Stomach smooth muscle (tissue), 2 donors: ENCODE results near the gene TEX54.

Experiments
- H3K27ac ChIP-seq: one replicate; pipeline ENCODE4 v1.7.0; 2013; ENCODE audit warnings: mild to moderate bottlenecking, low read length, inconsistent platforms
- H3K27me3 ChIP-seq, 2 donors: one replicate each; pipeline ENCODE4 v1.7.0; 2013; ENCODE audit warnings: low read length in 2 of 2; ENCODE audit not compliant: insufficient read depth in 2 of 2, control insufficient read depth in 1 of 2
- H3K36me3 ChIP-seq, 2 donors: one replicate each; pipeline ENCODE4 v1.7.0; 2013; ENCODE audit warnings: low read length in 2 of 2; ENCODE audit not compliant: control insufficient read depth in 2 of 2, insufficient read depth in 2 of 2
- H3K4me1 ChIP-seq: one replicate; pipeline ENCODE4 v1.7.0; 2013; ENCODE audit warnings: low read length; ENCODE audit not compliant: control insufficient read depth, insufficient read depth
- H3K4me3 ChIP-seq, 2 donors: one replicate each; pipeline ENCODE4 v1.7.0; 2013; ENCODE audit warnings: low read length in 2 of 2
- H3K9ac ChIP-seq, 2 donors: one replicate each; pipeline ENCODE4 v1.7.0; 2013; ENCODE audit warnings: low read length in 2 of 2, mild to moderate bottlenecking in 1 of 2
- H3K9me3 ChIP-seq, 2 donors: one replicate each; pipeline ENCODE4 v1.7.0; 2013; ENCODE audit warnings: low read length in 2 of 2; ENCODE audit not compliant: control insufficient read depth in 2 of 2
- donor health status: healthy.
- donor health status: Pancreatic carcinoma.

TEX54 gene

DNA sequence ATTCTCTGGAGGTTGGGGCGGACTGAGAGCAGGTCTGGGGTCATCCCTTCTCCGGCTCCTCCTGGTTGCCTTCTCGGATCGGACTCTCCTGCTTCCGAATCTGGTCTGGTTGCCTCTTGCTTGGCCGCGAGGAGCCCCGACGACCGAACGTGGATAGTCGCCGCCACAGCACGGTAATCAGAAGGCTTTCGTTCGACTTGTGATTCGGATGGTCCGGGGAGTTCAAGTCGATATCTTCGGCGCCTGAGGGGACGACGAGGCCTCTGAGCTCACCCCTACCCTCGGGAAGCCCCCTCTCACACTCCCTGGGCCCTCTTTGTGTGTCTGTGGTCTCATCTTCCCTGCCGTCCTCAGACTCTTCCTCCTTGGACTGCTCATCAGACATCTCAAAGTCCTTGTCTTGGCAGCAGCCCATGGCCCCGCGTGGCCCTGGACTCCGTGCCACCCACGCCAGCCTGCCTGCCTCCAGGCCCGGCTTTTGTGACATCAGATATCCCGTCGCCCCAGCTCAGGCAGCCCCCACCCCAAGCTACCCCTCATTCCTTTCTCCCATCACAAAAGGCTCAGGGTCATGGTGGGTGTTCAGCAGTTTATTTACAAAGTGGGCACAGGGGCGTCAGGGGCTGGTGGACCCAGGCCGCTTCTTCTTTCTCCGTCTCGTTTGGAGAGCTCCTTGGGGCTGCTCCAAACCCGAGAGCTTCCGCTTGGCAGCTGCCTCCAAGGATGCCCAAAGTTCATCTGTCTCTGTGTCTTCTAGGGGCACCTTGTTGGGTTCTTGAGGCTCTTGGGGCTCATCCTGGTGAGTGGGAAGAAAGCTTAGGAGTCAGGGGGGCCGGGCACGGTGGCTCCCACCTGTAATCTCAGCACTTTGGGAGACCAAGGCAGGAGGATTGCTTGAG lies at the start of gene TEX54:
TEX54 (minus strand) TSS at position 506 of the 899 bp plus-strand sequence.
- peak within 1 kb of the TSS; percentile 92 to 94 for H3K4me3 ChIP-seq
- H3K27ac ChIP-seq, result peak within 1 kb of the TSS; percentile 96
- H3K36me3 ChIP-seq, result peaks cover 19 to 23% of the 10 kb centered on the region in 2 donors
- H3K9me3 ChIP-seq, result no peaks in the 10 kb centered on the region
- H3K4me1 ChIP-seq, result peaks cover 21% of the 10 kb centered on the region
- no peaks in the 10 kb centered on the region for H3K27me3 ChIP-seq
- H3K9ac ChIP-seq, result peak within 1 kb of the TSS; percentile 96 to 99

DNA sequence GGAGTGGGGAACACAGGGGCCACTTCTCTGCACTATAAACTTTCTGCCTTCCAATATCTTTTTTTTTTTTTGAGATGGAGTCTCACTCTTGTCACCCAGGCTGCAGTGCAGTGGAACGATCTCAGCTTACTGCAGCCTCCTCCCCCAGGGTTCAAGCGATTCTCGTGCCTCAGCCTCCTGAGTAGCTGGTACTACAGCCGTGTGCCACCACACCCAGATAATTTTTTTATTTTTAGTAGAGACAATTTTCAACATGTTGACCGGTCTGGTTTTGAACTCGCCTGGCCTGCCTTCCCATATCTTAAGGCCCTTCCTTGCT lies 49.7 kb upstream of the TEX54 start:
- peak overlapping the region; percentile 99 to 100 for H3K9ac ChIP-seq
- H3K9me3 ChIP-seq, result no peaks in the 10 kb centered on the region
- peaks cover 41% of the 10 kb centered on the region for H3K4me1 ChIP-seq
- peak overlapping the region; percentile 98 for H3K27ac ChIP-seq
- H3K27me3 ChIP-seq, result no peaks in the 10 kb centered on the region
- H3K36me3 ChIP-seq, result peaks cover 43 to 44% of the 10 kb centered on the region in 2 donors
- peak overlapping the region; percentile 98 to 100 for H3K4me3 ChIP-seq

DNA sequence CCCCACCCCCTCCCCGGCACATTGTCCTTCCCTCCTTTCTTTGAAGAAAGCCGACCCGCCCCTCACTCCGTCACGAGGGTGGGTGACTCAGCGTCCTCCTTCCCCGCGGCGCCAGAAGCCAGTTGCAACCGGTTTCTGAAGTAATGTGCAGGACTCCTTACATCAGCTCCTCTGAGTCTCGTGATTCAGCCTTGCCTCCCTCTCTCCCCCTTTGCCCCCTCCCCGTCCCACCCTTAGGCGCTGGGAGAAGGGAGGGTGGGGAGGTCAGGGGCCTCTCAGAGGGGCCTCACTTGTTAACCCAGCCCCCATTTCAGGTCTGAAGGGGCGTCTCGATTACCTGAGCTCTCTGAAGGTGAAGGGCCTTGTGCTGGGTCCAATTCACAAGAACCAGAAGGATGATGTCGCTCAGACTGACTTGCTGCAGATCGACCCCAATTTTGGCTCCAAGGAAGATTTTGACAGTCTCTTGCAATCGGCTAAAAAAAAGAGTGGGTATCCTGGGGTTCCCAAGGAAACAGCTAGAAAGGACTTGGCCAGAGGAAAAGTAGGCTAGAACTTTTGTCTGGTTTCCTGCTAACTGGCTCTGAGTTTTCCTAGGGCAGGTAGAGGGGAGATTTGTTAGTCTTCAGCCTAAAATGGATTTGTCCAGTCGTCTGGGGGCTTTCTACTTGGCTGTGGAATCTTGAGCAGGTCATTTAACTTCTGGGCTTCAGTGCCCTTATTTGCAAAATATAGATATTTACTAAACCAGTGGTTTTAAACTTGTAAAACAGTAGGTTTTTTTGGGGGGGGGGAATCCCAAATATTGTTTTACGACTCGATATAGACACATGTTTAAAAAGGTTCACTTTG lies 49.2 kb upstream of the TEX54 start:
- H3K27ac ChIP-seq, result peak overlapping the region; percentile 98
- H3K9me3 ChIP-seq, result no peaks in the 10 kb centered on the region
- H3K9ac ChIP-seq, result peak overlapping the region; percentile 99 to 100
- H3K27me3 ChIP-seq, result no peaks in the 10 kb centered on the region
- H3K4me1 ChIP-seq, result peaks cover 41% of the 10 kb centered on the region
- H3K36me3 ChIP-seq, result peaks cover 39% of the 10 kb centered on the region in 2 donors
- H3K4me3 ChIP-seq, result peak overlapping the region; percentile 98 to 100

DNA sequence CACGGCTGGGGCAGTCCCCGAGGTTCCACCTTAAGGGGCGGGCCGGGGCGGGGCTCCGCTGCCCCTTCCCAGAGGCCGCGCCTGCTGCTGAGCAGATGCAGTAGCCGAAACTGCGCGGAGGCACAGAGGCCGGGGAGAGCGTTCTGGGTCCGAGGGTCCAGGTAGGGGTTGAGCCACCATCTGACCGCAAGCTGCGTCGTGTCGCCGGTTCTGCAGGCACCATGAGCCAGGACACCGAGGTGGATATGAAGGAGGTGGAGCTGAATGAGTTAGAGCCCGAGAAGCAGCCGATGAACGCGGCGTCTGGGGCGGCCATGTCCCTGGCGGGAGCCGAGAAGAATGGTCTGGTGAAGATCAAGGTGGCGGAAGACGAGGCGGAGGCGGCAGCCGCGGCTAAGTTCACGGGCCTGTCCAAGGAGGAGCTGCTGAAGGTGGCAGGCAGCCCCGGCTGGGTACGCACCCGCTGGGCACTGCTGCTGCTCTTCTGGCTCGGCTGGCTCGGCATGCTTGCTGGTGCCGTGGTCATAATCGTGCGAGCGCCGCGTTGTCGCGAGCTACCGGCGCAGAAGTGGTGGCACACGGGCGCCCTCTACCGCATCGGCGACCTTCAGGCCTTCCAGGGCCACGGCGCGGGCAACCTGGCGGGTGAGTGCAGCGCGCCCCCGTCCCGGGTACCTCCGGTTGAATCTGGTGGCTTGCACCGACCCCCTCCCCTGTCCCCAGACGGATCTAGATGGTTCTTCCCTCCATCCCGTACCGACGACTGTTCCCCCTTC lies 48.4 kb upstream of the TEX54 start, which contains the start of gene SLC3A2:
SLC3A2 (plus strand) TSS at position 94 of the 776 bp plus-strand sequence; CDS start at position 222, 128 bp downstream.
- Histone ChIP-seq H3K36me3 (peaks cover 31% of the 10 kb centered on the region in 2 donors), H3K27me3 (no peaks in the 10 kb centered on the region), H3K4me3 (peak within 1 kb of the TSS; percentile 98 to 100), H3K9me3 (no peaks in the 10 kb centered on the region), H3K27ac (peak within 1 kb of the TSS; percentile 98), H3K9ac (peak within 1 kb of the TSS; percentile 99 to 100), H3K4me1 (peaks cover 39% of the 10 kb centered on the region)

DNA sequence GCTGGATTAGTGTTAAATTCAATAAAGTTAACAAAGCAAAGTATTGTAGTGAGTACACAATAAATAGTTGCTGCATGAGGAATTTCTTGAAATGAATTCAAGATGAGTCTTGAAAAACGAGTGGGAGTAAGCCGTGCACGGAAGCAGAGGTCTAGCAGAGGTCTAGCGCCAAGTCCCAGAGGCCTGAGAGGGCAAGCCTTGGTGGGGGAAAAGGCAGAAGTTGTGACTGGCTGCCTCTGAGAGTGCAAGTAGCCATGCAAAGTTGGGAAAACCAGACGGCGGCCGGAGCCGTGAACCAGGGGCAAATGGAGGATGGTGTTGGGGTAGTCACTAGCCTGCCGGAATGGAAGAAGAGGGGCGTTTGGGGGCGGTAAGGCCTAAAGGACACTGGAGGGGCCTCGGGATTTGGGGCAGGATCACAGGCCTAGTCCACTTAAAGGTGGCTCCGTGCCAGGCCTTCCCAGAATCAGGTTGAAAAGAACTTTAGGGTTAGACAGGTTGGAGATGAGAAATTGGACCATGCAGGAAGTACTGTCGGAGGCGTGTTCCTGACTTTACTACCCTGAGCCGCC lies 47.7 kb upstream of the TEX54 start:
- Histone ChIP-seq H3K36me3 (peaks cover 25% of the 10 kb centered on the region in 2 donors), H3K27me3 (no peaks in the 10 kb centered on the region), H3K9ac (peak overlapping the region; percentile 99 to 100), H3K4me3 (peak overlapping the region; percentile 98 to 100), H3K4me1 (peaks cover 35% of the 10 kb centered on the region), H3K27ac (peak overlapping the region; percentile 98), H3K9me3 (no peaks in the 10 kb centered on the region)

DNA sequence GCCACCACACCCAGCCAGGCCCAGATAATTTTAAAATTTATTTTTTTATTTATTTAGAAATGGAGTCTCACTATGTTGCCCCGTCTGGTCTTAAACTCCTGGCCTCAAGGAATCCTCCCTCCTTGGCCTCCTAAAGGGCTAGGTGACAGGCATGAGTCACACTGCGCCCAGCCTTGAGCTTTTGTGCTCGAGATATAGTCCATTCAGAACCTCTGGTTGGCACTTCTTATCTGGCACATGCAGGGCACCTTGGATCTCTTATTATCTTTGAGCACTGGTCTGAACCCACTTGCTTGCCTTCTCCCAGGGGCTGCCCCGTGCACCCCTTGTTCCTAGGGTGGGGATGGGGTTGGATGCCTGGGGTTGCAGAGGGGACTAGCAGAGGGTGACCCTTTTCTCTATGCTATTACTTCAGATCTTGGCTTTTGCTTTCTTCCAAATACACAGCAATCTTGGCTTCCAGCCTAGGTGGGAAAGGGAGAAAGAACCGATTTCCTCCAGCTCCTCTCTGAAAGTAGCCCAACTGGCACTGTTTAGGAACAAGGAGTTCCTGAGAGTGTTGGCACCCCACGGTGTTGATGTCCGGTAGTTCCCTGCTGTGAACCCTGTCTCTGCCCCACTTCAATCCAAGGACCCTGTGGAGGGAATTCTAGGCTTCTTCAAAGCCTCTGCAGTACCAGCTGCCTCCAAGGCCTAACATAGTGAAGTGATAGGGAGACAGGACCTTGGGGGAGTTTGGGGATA lies 46.8 kb upstream of the TEX54 start:
- H3K4me3 ChIP-seq, result peak overlapping the region; percentile 98 to 100
- H3K27ac ChIP-seq, result peak overlapping the region; percentile 98
- H3K9me3 ChIP-seq, result no peaks in the 10 kb centered on the region
- H3K4me1 ChIP-seq, result peaks cover 32% of the 10 kb centered on the region
- H3K36me3 ChIP-seq, result peaks cover 18% of the 10 kb centered on the region in 2 donors
- peak overlapping the region; percentile 99 to 100 for H3K9ac ChIP-seq
- no peaks in the 10 kb centered on the region for H3K27me3 ChIP-seq

DNA sequence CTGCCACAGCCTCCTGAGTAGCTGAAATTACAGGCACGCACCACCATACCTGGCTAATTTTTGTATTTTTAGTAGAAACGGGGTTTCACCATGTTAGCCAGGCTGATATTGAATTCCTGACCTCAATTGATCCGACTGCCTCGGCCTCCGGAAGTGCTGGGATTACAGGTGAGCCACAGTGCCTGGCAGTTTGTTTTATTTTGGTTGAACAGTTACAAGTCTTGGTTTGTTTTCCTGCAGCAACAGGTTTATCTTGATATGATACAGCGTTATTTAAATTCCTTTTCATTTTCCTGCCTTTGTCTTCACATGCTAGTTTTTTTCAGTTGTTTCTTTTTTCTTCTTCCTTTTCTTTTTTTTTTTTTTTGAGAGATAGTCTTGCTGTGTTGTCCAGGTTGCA lies 44.1 kb upstream of the TEX54 start:
- H3K27ac ChIP-seq, result no peak overlapping the region
- no peak overlapping the region for H3K4me3 ChIP-seq
- no peak overlapping the region for H3K9ac ChIP-seq
- H3K27me3 ChIP-seq, result no peaks in the 10 kb centered on the region
- H3K9me3 ChIP-seq, result no peaks in the 10 kb centered on the region
- H3K36me3 ChIP-seq, result no peaks in the 10 kb centered on the region
- peaks cover 14% of the 10 kb centered on the region for H3K4me1 ChIP-seq

DNA sequence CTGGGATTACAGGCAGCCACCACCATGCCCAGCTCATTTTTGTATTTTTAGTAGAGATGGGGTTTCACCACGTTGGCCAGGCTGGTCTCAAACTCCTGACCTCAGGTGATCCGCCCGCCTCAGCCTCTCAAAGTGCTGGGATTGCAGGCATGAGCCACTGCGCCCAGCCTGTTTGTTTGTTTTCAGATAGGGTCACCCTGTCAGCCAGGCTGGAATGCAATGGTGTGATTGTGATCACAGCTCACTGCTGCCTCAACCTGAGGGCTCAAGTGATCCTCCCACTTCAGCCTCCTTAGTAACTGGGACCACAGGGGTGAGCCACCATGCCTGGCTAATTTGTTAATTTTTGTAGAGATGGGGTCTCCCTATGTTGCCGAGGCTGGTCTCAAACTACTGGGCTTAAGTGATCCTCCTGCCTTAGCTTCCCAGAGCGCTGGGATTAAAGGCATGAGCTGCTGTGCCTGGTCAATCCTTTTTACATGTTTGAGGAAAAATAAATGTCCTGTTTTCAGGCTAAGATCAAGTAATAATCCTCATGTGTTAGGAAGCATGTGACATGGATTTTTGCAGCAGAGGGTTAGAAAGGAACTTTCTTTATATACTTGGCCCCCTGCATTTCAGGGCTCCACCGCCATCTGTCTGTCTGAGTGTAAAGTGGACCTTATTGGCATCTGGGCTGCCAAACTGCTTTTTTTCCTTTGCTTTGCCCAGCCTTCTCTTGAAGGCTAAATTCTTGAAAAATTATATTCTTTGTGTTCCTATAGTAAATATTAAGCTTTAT lies 43.2 kb upstream of the TEX54 start:
- no peak overlapping the region for H3K27ac ChIP-seq
- H3K27me3 ChIP-seq, result no peaks in the 10 kb centered on the region
- no peak overlapping the region for H3K9ac ChIP-seq
- no peaks in the 10 kb centered on the region for H3K9me3 ChIP-seq
- peaks cover 14% of the 10 kb centered on the region for H3K4me1 ChIP-seq
- no peaks in the 10 kb centered on the region for H3K36me3 ChIP-seq
- H3K4me3 ChIP-seq, result no peak overlapping the region

DNA sequence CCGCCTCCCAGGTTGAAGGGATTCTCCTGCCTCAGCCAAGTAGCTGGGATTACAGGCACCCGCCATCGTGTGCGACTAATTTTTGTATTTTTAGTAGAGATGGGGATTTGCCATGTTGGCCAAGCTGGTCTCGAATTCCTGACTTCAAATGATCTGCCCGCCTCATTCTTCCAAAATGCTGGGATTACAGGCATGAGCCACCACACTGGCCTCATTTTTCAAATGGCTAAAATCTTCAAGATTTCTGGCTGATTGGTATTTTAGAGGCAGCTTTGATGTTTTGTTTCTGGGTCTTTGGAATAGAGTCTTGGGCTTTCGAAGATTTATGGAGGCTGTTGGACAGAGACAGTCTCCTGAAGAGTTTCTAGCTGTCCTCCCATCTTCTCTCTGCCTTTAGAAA lies 42.2 kb upstream of the TEX54 start:
- Histone ChIP-seq H3K9me3 (no peaks in the 10 kb centered on the region), H3K36me3 (no peaks in the 10 kb centered on the region)

More for the DNA sequence above, 42.2 kb upstream of the TEX54 start:
- Histone ChIP-seq H3K27ac (no peak overlapping the region), H3K27me3 (no peaks in the 10 kb centered on the region), H3K4me3 (no peak overlapping the region), H3K4me1 (peaks cover 6% of the 10 kb centered on the region), H3K9ac (no peak overlapping the region)
